NAMALWA (cell line): ENCODE measurements around the gene ATF6B.

Source experiments
- DNase-seq: peaks from one replicate; pipeline ENCODE4 v3.0.0-alpha.2; 2015; ENCODE audit warnings: low spot score

The ATF6B gene

GRCh38 chr6:32127717-32128592 lies at the start of gene ATF6B:
ATF6B (minus strand) TSS chr6:32128246; CDS start chr6:32128207, 39 bp downstream.
- DNase-seq = peak; percentile 100

GRCh38 chr6:32177183-32177787 lies 49.2 kb upstream of the ATF6B start:
- peak; percentile 83 for DNase-seq

- no peak for DNase-seq
These were observed 48.6 kb upstream of the ATF6B start for GRCh38 chr6:32176476-32177182.

- DNase-seq = peak; percentile 96
These were observed 47.8 kb upstream of the ATF6B start, which contains the start of gene AGPAT1 for GRCh38 chr6:32175711-32176475. AGPAT1 (minus strand) TSS chr6:32176084; CDS start chr6:32171496, 4,588 bp downstream.

GRCh38 chr6:32175322-32175710 lies 47.3 kb upstream of the ATF6B start:
- peak; percentile 36 for DNase-seq

- DNase-seq = no peak
These were observed 46.4 kb upstream of the ATF6B start for GRCh38 chr6:32174416-32174815.

GRCh38 chr6:32173051-32173727 lies 45.1 kb upstream of the ATF6B start:
- no peak for DNase-seq

- no peak for DNase-seq
These were observed 43.2 kb upstream of the ATF6B start for GRCh38 chr6:32171234-32171633.

GRCh38 chr6:32170294-32170693 lies 42.2 kb upstream of the ATF6B start:
- DNase-seq = no peak

- DNase-seq = no peak
These were observed 41.0 kb upstream of the ATF6B start for GRCh38 chr6:32168807-32169591.

GRCh38 chr6:32168350-32168749 lies 40.3 kb upstream of the ATF6B start:
- DNase-seq = no peak

- DNase-seq = no peak
These were observed 39.8 kb upstream of the ATF6B start for GRCh38 chr6:32167761-32168262.

GRCh38 chr6:32167154-32167760 lies 39.2 kb upstream of the ATF6B start:
- no peak for DNase-seq

GRCh38 chr6:32166411-32167061 lies 38.5 kb upstream of the ATF6B start:
- no peak for DNase-seq

- DNase-seq = no peak
These were observed 36.2 kb upstream of the ATF6B start, which contains the start of gene EGFL8 for GRCh38 chr6:32164295-32164694. EGFL8 (plus strand) TSS chr6:32164595; CDS start chr6:32166166, 1,571 bp downstream.

- no peak for DNase-seq
These were observed 35.7 kb upstream of the ATF6B start for GRCh38 chr6:32163559-32164258.

GRCh38 chr6:32158052-32158451 lies 30.0 kb upstream of the ATF6B start:
- DNase-seq = no peak

GRCh38 chr6:32156891-32157290 lies 28.8 kb upstream of the ATF6B start:
- no peak for DNase-seq
